WTC11 (cell line): Measurements from ENCODE around the gene TMEM94. TPM values are rescaled to one million over a fixed set of nuclear protein-coding genes. Genes with fewer than 3 reads are reported as not detected.

Source experiments
- ATAC-seq: fragments of 200-7000 bp; cut with Tn5 transposase; 2 replicates; pipeline ENCODE4 v1.10.0; 2021; ENCODE audit warnings: mild to moderate bottlenecking, moderate library complexity
- CTCF ChIA-PET: fragments of 300-600 bp; sonication (Branson Sonifier 250); formaldehyde crosslinking; loops from one replicate; lab custom pipeline; 2021; ENCODE audit warnings: antibody characterized with exemption; lab: Charles Lee
- POLR2A ChIA-PET: fragments of 350-600 bp; sonication (Branson Sonifier 250); formaldehyde crosslinking; loops from one replicate; lab custom pipeline; 2021; ENCODE audit warnings: antibody characterized with exemption; lab: Charles Lee
- DNase-seq: peaks from one replicate; pipeline ENCODE4 v3.0.0; 2021; ENCODE audit warnings: low spot score
- H3K27ac Mint-ChIP-seq: 2 replicates; pipeline ENCODE4 v1.8.0; 2021; ENCODE audit warnings: mixed read lengths
- H3K27me3 Mint-ChIP-seq: 2 replicates; pipeline ENCODE4 v1.8.0; 2021; ENCODE audit warnings: low read depth, mild to moderate bottlenecking, moderate library complexity, mixed read lengths
- H3K36me3 Mint-ChIP-seq: 2 replicates; pipeline ENCODE4 v1.8.0; 2021; ENCODE audit warnings: mixed read lengths
- H3K4me1 Mint-ChIP-seq: 2 replicates; pipeline ENCODE4 v1.8.0; 2022; ENCODE audit warnings: mixed read lengths
- H3K4me3 Mint-ChIP-seq: 2 replicates; pipeline ENCODE4 v1.8.0; 2021; ENCODE audit warnings: mild to moderate bottlenecking, moderate library complexity, mixed read lengths
- H3K9me3 Mint-ChIP-seq: 2 replicates; pipeline ENCODE4 v1.8.0; 2021; ENCODE audit warnings: mixed read lengths
- CREB1 ChIP-seq: sonication (generic); formaldehyde crosslinking; IDR thresholded peaks from 2 replicates; pipeline ENCODE4 v1.8.0; 2023; ENCODE audit warnings: mild to moderate bottlenecking, missing genetic modification reagents
- GTF2I ChIP-seq: fragments of 250-450 bp; sonication (Bioruptor Pico); conservative IDR thresholded peaks from 2 replicates; pipeline ENCODE4 v1.4.0; 2021; ENCODE audit warnings: mild to moderate bottlenecking
- IRF2 ChIP-seq: sonication (generic); formaldehyde crosslinking; IDR thresholded peaks from 2 replicates; pipeline ENCODE4 v1.8.0; 2022; ENCODE audit warnings: low read depth, missing genetic modification reagents, borderline replicate concordance
- NFE2L1 ChIP-seq: sonication (generic); formaldehyde crosslinking; IDR thresholded peaks from 2 replicates; pipeline ENCODE4 v1.8.1; 2023; ENCODE audit warnings: missing genetic modification reagents
- OVOL2 ChIP-seq: fragments of 250-450 bp; sonication (Bioruptor Pico); IDR thresholded peaks from 2 replicates; pipeline ENCODE4 v1.9.0; 2021; ENCODE audit warnings: mild to moderate bottlenecking, borderline replicate concordance
- SMAD3 ChIP-seq: sonication (generic); formaldehyde crosslinking; IDR thresholded peaks from 2 replicates; pipeline ENCODE4 v1.8.0; 2022; ENCODE audit warnings: missing genetic modification reagents, mild to moderate bottlenecking, borderline replicate concordance
- SOX15 ChIP-seq: fragments of 250-450 bp; sonication (Bioruptor Pico); IDR thresholded peaks from 2 replicates; pipeline ENCODE4 v1.9.0; 2021; ENCODE audit warnings: mild to moderate bottlenecking
- TCF7 ChIP-seq: sonication (generic); formaldehyde crosslinking; IDR thresholded peaks from 2 replicates; pipeline ENCODE4 v1.8.0; 2022; ENCODE audit warnings: mild to moderate bottlenecking, low read depth, missing genetic modification reagents, moderate library complexity
- ZBTB21 ChIP-seq: sonication (generic); formaldehyde crosslinking; IDR thresholded peaks from 2 replicates; pipeline ENCODE4 v1.8.1; 2023; ENCODE audit warnings: mild to moderate bottlenecking, missing genetic modification reagents, borderline replicate concordance
- ZNF232 ChIP-seq: sonication (generic); formaldehyde crosslinking; IDR thresholded peaks from 2 replicates; pipeline ENCODE4 v1.8.0; 2022; ENCODE audit warnings: mild to moderate bottlenecking, missing genetic modification reagents
- total RNA-seq: library from RNA; stranded (reverse); gene quantifications from 3 replicates; pipeline ENCODE4 v1.2.3, GENCODE V29; 2021
- TF ChIP-seq, protein P1 (sequence below): sonication (generic); formaldehyde crosslinking; IDR thresholded peaks from 2 replicates; pipeline ENCODE4 v1.8.0; 2023; ENCODE audit warnings: mild to moderate bottlenecking, missing genetic modification reagents
- TF ChIP-seq, protein P2 (sequence below): sonication (generic); formaldehyde crosslinking; IDR thresholded peaks from 2 replicates; pipeline ENCODE4 v1.8.1; 2023; ENCODE audit warnings: mild to moderate bottlenecking, missing genetic modification reagents, borderline replicate concordance
- TF ChIP-seq, protein P3 (sequence below): sonication (generic); formaldehyde crosslinking; conservative IDR thresholded peaks from 2 replicates; pipeline ENCODE4 v1.8.1; 2022; ENCODE audit warnings: mild to moderate bottlenecking, missing genetic modification reagents
- TF ChIP-seq, protein P4 (sequence below): sonication (generic); formaldehyde crosslinking; IDR thresholded peaks from 2 replicates; pipeline ENCODE4 v1.8.1; 2022; ENCODE audit warnings: mild to moderate bottlenecking, moderate library complexity, missing genetic modification reagents
- TF ChIP-seq, protein P5 (sequence below): sonication (generic); formaldehyde crosslinking; IDR thresholded peaks from 2 replicates; pipeline ENCODE4 v1.8.0; 2023; ENCODE audit warnings: missing genetic modification reagents
- TF ChIP-seq, protein P6 (sequence below): sonication (generic); formaldehyde crosslinking; IDR thresholded peaks from 2 replicates; pipeline ENCODE4 v1.8.0; 2023; ENCODE audit warnings: missing genetic modification reagents, mild to moderate bottlenecking, borderline replicate concordance

Gene TMEM94
- total RNA-seq, 1 experiment from 2014 or later: 76.9 TPM

DNA sequence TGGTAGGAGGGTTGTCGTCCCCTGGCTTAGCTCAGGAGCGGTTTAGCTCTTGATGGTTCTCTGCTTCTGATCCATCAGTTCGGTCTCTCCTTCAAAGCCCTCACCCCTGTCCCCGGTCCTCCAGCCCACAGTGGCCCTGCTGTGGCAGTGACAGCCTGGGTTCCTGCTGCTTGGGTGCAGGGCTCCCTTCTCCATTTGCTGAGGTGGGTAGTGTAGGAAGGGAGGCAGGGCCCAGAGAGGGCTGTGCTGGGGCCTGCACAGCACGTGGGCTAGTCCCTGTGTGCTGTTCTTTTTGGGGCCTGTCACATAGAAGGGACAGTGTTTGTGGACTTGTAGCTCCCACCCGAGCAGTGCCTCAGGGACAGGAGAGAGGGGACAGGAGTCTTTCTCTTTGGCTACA lies 18.3 kb downstream of the TMEM94 start:
- Mint-ChIP-seq H3K9me3 (no peaks in the 10 kb centered on the region), H3K27ac (no peak overlapping the region), H3K4me3 (no peak overlapping the region), H3K27me3 (no peaks in the 10 kb centered on the region), H3K36me3 (no peaks in the 10 kb centered on the region; the same call in 1 of the 2 replicates), H3K4me1 (peaks cover 7% of the 10 kb centered on the region)
- DNase-seq (no peak), ATAC-seq (no peak)
- POLR2A ChIA-PET: interaction anchor here (0.6 kb wide), 1 partner anchor 163 kb away, joined by 3 read pairs; no protein-coding TSS in a partner anchor
- CTCF ChIA-PET: interaction anchor here (0.6 to 1.7 kb wide), 2 partner anchors 24 to 192 kb away, joined by 3 to 4 read pairs; partner anchors contain the start of gene RECQL5
- TF ChIP-seq IRF2 (no peak), GTF2I (no peak), SOX15 (no peak), ZNF232 (no peak), CREB1 (no peak), ZBTB21 (CRISPR knock-in tag) (no peak), NFE2L1 (CRISPR knock-in tag) (no peak), OVOL2 (no peak), TCF7 (no peak), SMAD3 (CRISPR knock-in tag) (no peak)
- TF ChIP-seq, protein P1, sequence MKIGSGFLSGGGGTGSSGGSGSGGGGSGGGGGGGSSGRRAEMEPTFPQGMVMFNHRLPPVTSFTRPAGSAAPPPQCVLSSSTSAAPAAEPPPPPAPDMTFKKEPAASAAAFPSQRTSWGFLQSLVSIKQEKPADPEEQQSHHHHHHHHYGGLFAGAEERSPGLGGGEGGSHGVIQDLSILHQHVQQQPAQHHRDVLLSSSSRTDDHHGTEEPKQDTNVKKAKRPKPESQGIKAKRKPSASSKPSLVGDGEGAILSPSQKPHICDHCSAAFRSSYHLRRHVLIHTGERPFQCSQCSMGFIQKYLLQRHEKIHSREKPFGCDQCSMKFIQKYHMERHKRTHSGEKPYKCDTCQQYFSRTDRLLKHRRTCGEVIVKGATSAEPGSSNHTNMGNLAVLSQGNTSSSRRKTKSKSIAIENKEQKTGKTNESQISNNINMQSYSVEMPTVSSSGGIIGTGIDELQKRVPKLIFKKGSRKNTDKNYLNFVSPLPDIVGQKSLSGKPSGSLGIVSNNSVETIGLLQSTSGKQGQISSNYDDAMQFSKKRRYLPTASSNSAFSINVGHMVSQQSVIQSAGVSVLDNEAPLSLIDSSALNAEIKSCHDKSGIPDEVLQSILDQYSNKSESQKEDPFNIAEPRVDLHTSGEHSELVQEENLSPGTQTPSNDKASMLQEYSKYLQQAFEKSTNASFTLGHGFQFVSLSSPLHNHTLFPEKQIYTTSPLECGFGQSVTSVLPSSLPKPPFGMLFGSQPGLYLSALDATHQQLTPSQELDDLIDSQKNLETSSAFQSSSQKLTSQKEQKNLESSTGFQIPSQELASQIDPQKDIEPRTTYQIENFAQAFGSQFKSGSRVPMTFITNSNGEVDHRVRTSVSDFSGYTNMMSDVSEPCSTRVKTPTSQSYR (CRISPR knock-in tag): no peak
- TF ChIP-seq, protein P2, sequence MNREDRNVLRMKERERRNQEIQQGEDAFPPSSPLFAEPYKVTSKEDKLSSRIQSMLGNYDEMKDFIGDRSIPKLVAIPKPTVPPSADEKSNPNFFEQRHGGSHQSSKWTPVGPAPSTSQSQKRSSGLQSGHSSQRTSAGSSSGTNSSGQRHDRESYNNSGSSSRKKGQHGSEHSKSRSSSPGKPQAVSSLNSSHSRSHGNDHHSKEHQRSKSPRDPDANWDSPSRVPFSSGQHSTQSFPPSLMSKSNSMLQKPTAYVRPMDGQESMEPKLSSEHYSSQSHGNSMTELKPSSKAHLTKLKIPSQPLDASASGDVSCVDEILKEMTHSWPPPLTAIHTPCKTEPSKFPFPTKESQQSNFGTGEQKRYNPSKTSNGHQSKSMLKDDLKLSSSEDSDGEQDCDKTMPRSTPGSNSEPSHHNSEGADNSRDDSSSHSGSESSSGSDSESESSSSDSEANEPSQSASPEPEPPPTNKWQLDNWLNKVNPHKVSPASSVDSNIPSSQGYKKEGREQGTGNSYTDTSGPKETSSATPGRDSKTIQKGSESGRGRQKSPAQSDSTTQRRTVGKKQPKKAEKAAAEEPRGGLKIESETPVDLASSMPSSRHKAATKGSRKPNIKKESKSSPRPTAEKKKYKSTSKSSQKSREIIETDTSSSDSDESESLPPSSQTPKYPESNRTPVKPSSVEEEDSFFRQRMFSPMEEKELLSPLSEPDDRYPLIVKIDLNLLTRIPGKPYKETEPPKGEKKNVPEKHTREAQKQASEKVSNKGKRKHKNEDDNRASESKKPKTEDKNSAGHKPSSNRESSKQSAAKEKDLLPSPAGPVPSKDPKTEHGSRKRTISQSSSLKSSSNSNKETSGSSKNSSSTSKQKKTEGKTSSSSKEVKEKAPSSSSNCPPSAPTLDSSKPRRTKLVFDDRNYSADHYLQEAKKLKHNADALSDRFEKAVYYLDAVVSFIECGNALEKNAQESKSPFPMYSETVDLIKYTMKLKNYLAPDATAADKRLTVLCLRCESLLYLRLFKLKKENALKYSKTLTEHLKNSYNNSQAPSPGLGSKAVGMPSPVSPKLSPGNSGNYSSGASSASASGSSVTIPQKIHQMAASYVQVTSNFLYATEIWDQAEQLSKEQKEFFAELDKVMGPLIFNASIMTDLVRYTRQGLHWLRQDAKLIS (CRISPR knock-in tag): no peak
- TF ChIP-seq, protein P3, sequence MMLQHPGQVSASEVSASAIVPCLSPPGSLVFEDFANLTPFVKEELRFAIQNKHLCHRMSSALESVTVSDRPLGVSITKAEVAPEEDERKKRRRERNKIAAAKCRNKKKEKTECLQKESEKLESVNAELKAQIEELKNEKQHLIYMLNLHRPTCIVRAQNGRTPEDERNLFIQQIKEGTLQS: no peak
- TF ChIP-seq, protein P4, sequence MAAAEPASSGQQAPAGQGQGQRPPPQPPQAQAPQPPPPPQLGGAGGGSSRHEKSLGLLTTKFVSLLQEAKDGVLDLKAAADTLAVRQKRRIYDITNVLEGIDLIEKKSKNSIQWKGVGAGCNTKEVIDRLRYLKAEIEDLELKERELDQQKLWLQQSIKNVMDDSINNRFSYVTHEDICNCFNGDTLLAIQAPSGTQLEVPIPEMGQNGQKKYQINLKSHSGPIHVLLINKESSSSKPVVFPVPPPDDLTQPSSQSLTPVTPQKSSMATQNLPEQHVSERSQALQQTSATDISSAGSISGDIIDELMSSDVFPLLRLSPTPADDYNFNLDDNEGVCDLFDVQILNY (CRISPR knock-in tag): no peak
- TF ChIP-seq, protein P5, sequence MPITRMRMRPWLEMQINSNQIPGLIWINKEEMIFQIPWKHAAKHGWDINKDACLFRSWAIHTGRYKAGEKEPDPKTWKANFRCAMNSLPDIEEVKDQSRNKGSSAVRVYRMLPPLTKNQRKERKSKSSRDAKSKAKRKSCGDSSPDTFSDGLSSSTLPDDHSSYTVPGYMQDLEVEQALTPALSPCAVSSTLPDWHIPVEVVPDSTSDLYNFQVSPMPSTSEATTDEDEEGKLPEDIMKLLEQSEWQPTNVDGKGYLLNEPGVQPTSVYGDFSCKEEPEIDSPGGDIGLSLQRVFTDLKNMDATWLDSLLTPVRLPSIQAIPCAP (CRISPR knock-in tag): no peak
- TF ChIP-seq, protein P6, sequence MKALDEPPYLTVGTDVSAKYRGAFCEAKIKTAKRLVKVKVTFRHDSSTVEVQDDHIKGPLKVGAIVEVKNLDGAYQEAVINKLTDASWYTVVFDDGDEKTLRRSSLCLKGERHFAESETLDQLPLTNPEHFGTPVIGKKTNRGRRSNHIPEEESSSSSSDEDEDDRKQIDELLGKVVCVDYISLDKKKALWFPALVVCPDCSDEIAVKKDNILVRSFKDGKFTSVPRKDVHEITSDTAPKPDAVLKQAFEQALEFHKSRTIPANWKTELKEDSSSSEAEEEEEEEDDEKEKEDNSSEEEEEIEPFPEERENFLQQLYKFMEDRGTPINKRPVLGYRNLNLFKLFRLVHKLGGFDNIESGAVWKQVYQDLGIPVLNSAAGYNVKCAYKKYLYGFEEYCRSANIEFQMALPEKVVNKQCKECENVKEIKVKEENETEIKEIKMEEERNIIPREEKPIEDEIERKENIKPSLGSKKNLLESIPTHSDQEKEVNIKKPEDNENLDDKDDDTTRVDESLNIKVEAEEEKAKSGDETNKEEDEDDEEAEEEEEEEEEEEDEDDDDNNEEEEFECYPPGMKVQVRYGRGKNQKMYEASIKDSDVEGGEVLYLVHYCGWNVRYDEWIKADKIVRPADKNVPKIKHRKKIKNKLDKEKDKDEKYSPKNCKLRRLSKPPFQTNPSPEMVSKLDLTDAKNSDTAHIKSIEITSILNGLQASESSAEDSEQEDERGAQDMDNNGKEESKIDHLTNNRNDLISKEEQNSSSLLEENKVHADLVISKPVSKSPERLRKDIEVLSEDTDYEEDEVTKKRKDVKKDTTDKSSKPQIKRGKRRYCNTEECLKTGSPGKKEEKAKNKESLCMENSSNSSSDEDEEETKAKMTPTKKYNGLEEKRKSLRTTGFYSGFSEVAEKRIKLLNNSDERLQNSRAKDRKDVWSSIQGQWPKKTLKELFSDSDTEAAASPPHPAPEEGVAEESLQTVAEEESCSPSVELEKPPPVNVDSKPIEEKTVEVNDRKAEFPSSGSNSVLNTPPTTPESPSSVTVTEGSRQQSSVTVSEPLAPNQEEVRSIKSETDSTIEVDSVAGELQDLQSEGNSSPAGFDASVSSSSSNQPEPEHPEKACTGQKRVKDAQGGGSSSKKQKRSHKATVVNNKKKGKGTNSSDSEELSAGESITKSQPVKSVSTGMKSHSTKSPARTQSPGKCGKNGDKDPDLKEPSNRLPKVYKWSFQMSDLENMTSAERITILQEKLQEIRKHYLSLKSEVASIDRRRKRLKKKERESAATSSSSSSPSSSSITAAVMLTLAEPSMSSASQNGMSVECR (CRISPR knock-in tag): no peak
